Measurements from ENCODE around the gene KCNH2.

The KCNH2 gene

GRCh38 chr7:150969475-150969874 lies 8.6 kb downstream of the KCNH2 start:
- no peak for TF ChIP-seq CTCF (IDR thresholded peaks at IDR 0.05; ENCODE audit: insufficient read depth, low read depth, low read length, missing control alignments)

GRCh38 chr7:150968734-150969372 lies 9.3 kb downstream of the KCNH2 start:
- no peak overlapping the region for H3K4me3 ChIP-seq (ENCODE audit: low read depth, low read length)
- DNase-seq (ENCODE audit: low read depth) = no peak
- TF ChIP-seq CTCF (IDR thresholded peaks at IDR 0.05; ENCODE audit: insufficient read depth, low read depth, low read length, missing control alignments) = no peak

More at GRCh38 chr7:150969475-150969874, 8.6 kb downstream of the KCNH2 start:
- no peak overlapping the region for H3K4me3 ChIP-seq (ENCODE audit: low read depth, low read length)
- no peak for DNase-seq (ENCODE audit: low read depth)

DNA sequence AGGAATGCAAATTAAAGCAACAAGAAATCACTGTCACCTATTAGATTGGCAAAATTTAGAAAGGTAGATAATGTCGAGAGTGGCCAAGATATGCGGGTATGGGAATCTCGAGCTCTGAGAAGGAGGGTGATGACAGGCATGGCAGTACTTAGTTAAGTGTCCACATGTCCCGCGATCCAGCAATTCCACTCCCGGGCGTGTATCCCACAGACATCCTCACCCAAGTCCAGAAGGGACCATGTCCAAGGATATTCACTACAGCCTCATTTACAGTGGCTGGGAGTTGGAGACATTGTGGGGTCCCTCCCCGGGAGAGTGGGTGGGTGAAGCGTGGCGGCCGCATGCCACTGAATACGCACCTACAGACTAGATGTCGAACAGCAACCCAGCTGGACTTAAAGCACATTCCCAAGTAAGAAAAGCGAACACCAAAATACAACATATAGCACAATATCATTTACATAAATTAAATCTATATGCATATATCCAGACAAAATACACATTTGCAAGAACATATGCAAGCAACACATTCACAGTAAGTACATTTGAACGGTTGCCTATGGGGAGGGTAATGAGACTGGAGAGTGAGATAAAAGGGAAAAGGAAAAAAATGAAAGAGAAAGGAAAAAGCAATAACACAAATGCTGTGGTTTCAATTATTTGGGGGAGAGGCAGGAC lies 9.9 kb downstream of the KCNH2 start:
- no peak for TF ChIP-seq CTCF (IDR thresholded peaks at IDR 0.05; ENCODE audit: insufficient read depth, low read depth, low read length, missing control alignments)

DNA sequence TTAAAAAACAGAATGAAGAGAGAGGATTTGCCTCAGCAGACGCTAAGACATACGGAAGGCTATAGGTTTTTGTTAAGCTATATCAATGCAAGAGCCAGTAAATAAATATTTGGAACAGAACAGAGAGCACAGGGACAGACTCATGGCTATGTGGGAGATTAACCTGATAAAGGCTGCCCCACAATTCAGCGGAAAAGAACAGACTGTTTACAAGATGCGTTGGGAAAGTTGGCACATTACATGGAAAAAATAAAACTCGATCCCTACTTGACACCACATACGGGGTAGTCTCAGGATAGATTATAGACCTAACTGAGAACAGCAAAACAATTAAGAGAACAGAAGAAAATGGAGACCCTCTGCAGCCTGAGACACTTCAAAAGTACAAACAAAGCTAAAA lies 10.8 kb downstream of the KCNH2 start:
- TF ChIP-seq CTCF (IDR thresholded peaks at IDR 0.05; ENCODE audit: insufficient read depth, low read depth, low read length, missing control alignments) = no peak
- no peak overlapping the region for H3K4me3 ChIP-seq (ENCODE audit: low read depth, low read length)

More for the DNA sequence above, 9.9 kb downstream of the KCNH2 start:
- no peak overlapping the region for H3K4me3 ChIP-seq (ENCODE audit: low read depth, low read length)
- no peak for DNase-seq (ENCODE audit: low read depth)

DNA sequence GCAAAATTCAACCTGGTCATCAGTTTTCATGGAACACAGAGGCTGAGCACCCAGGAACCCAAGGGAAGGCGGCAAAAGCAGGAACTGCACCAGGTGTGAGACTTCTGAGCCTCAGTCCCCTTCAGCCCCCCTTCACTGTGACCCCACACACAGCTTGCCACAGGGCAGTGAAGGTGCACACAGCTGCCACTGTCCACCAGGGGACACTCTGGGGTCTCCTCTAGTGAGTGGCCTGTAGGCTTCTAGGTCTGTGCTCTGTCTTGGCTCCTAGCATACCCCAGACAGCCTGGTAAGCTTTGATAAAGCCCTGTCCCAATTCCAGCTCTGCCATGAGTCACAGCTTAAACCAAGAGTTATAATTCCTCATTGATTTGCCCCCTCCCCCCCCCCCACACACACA lies 12.1 kb downstream of the KCNH2 start:
- no peak for TF ChIP-seq CTCF (IDR thresholded peaks at IDR 0.05; ENCODE audit: insufficient read depth, low read depth, low read length, missing control alignments)
- DNase-seq (ENCODE audit: low read depth) = no peak
- no peak overlapping the region for H3K4me3 ChIP-seq (ENCODE audit: low read depth, low read length)

More for the DNA sequence above, 10.8 kb downstream of the KCNH2 start:
- DNase-seq (ENCODE audit: low read depth) = no peak

DNA sequence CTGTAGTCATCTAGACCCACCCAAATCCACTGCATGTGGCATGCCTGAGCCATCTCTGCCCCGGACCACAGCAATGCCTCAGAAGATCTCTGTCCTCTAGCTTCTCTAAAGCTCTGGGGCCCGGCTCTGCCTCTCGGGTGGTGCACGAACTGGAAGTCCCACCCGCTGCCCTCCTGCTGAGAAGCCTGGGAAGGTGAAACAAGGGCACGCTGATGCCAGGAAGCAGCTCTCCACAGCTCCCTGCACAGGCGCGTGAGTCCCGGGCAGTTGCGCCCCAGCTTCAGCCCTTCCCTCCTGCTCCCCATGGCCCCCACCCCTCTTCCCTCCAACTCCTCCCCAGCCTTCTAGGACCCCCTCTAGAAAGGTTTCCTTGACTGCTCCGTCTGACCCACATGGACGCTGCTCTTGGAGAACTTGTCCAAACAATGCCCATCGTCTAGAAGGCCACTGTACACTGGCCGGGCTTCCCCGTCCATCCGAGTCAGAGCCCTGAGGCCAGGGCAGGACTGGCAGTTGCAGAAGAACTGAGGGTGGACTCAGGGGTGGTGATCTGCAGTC lies 12.8 kb downstream of the KCNH2 start:
- no peak overlapping the region for H3K4me3 ChIP-seq (ENCODE audit: low read depth, low read length)

More for the DNA sequence above, 12.8 kb downstream of the KCNH2 start:
- DNase-seq (ENCODE audit: low read depth) = no peak
- TF ChIP-seq CTCF (IDR thresholded peaks at IDR 0.05; ENCODE audit: insufficient read depth, low read depth, low read length, missing control alignments) = no peak

Data from GM12865 (cell line).